K562 (cell line): ENCODE results near the gene KIF3A. TPM values are rescaled to one million over a fixed set of nuclear protein-coding genes. Genes with fewer than 3 reads are reported as not detected.

ENCODE experiments used
- ATAC-seq: fragments of 200-7000 bp; cut with Tn5 transposase; 3 replicates; pipeline ENCODE4 v1.9.1; 2020; ENCODE audit warnings: moderate library complexity
- BruUV-seq: library from RNA; stranded (reverse); fragments of 400-500 nt; replicated peaks from 2 replicates; lab custom pipeline; 2021; lab: Mats Ljungman, UMichigan
- CTCF ChIA-PET: fragments of 300-600 bp; formaldehyde crosslinking; extraction: SDS; loops from one replicate; lab custom pipeline; 2021; ENCODE audit warnings: low intra/inter-chr PET ratio; lab: Yijun Ruan, JAX
- POLR2A ChIA-PET: fragments of 300-600, 350-650 bp; sonication (Branson Sonifier 250); formaldehyde crosslinking; extraction: SDS; loops from one replicate; lab custom pipeline; 2021; ENCODE audit warnings: antibody characterized with exemption, inconsistent platforms; lab: Yijun Ruan, JAX
- DNase-seq, 4 experiments: peaks; one replicate each; pipeline versions ENCODE4 v3.0.0 to v3.0.0-alpha.2; 2011 to 2018; ENCODE audit warnings: low spot score in 3 of 4, mixed read lengths in 3 of 4; ENCODE audit errors: extremely low read depth in 1 of 4
- FAIRE-seq: peaks from 2 replicates; lab custom pipeline; 2011; peaks lifted over from hg19 to GRCh38; lab: Jason Lieb, UNC
- H2AFZ ChIP-seq: 2 replicates; pipeline ENCODE4 v1.6.0; 2011; ENCODE audit warnings: low read depth, low read length, control low read depth, inconsistent platforms
- H3K27ac ChIP-seq: fragments of 200-600 bp; 3 replicates; pipeline ENCODE4 v1.8.0; 2011; ENCODE audit warnings: low read depth, mild to moderate bottlenecking, control low read depth, inconsistent platforms, low read length, moderate library complexity, mixed read lengths; ENCODE audit errors: extremely low read depth
- H3K27me3 ChIP-seq, 2 experiments: fragments of 300-600 bp in 1 of 2; 2 replicates in 1 of 2; 3 replicates in 1 of 2; pipeline versions ENCODE4 v1.6.0 to v1.8.0; 2011; ENCODE audit warnings: inconsistent platforms in 2 of 2, low read length in 2 of 2, mild to moderate bottlenecking in 1 of 2, mixed read lengths in 1 of 2, moderate library complexity in 1 of 2; ENCODE audit not compliant: control insufficient read depth in 2 of 2, insufficient read depth in 2 of 2
- H3K36me3 ChIP-seq: fragments of 300-600 bp; 3 replicates; pipeline ENCODE4 v1.8.0; 2011; ENCODE audit warnings: mild to moderate bottlenecking, low read length, inconsistent platforms; ENCODE audit not compliant: control insufficient read depth, insufficient read depth
- H3K4me1 ChIP-seq, 2 experiments: fragments of 200-600 bp in 1 of 2; replicated peaks in 1 of 2; 2 replicates in 1 of 2; 3 replicates in 1 of 2; pipeline versions ENCODE4 v1.5.1 to v1.8.0; 2011; ENCODE audit warnings: inconsistent platforms in 2 of 2, low read length in 2 of 2, mild to moderate bottlenecking in 1 of 2, mixed read lengths in 1 of 2, moderate library complexity in 1 of 2; ENCODE audit not compliant: control insufficient read depth in 2 of 2, insufficient read depth in 2 of 2
- H3K4me2 ChIP-seq: 2 replicates; pipeline ENCODE4 v1.6.1; 2011; ENCODE audit warnings: low read length, control low read depth, inconsistent platforms, mixed read lengths; ENCODE audit not compliant: insufficient read depth
- H3K4me3 ChIP-seq: fragments of 200-600 bp; sonication (generic), shearing (Covaris generic); 2 replicates; pipeline ENCODE4 v1.5.1; 2016; ENCODE audit warnings: control low read depth, inconsistent platforms
- H3K79me2 ChIP-seq: fragments of 200-600 bp; 3 replicates; pipeline ENCODE4 v1.8.0; 2011; ENCODE audit warnings: low read length, inconsistent platforms; ENCODE audit not compliant: control insufficient read depth, insufficient read depth
- H3K9ac ChIP-seq, 2 experiments: 2 replicates each; pipeline versions ENCODE4 v1.6.0 to v1.6.1; 2011; ENCODE audit warnings: low read depth in 2 of 2, low read length in 2 of 2, control low read depth in 1 of 2, inconsistent platforms in 1 of 2, mild to moderate bottlenecking in 1 of 2, mixed read lengths in 1 of 2; ENCODE audit not compliant: insufficient read depth in 1 of 2
- H3K9me1 ChIP-seq: one replicate; pipeline ENCODE4 v1.6.0; 2011; ENCODE audit warnings: inconsistent platforms, mild to moderate bottlenecking, low read length, moderate library complexity; ENCODE audit not compliant: control insufficient read depth, insufficient read depth
- H3K9me3 ChIP-seq: replicated peaks from 2 replicates; pipeline ENCODE4 v1.5.1; 2011; ENCODE audit warnings: low read depth, low read length, inconsistent platforms; ENCODE audit not compliant: control insufficient read depth, insufficient read depth
- H4K20me1 ChIP-seq: replicated peaks from 2 replicates; pipeline ENCODE4 v1.6.1; 2011; ENCODE audit warnings: low read length, inconsistent platforms, mixed read lengths; ENCODE audit not compliant: control insufficient read depth, insufficient read depth
- BRD9 ChIP-seq: fragments of 450-650 bp; IDR thresholded peaks from 2 replicates; pipeline ENCODE4 v1.6.1; 2018; ENCODE audit warnings: low read depth; ENCODE audit not compliant: partially characterized antibody
- GABPA ChIP-seq: fragments of 200-800 bp; sonication (Bioruptor generic); conservative IDR thresholded peaks from 2 replicates; pipeline ENCODE4 v1.6.1; 2016; ENCODE audit warnings: low read depth, missing genetic modification characterization, missing compliant biosample characterization
- GMEB1 ChIP-seq: fragments of 250-450 bp; sonication (Bioruptor Pico); IDR thresholded peaks from 2 replicates; pipeline ENCODE4 v1.4.0; 2020; ENCODE audit warnings: mild to moderate bottlenecking
- NR1H2 ChIP-seq: sonication (generic); formaldehyde crosslinking; IDR thresholded peaks from 2 replicates; pipeline ENCODE4 v1.4.0; 2020; ENCODE audit warnings: mild to moderate bottlenecking, missing genetic modification reagents
- NR2C2 ChIP-seq, 2 experiments: fragments of 200-800 bp in 1 of 2; sonication (Bioruptor generic) in 1 of 2; sonication (generic) in 1 of 2; formaldehyde crosslinking in 1 of 2; IDR thresholded peaks; 2 replicates each; pipeline versions ENCODE4 v1.6.1 to v1.8.0; 2016 to 2022; ENCODE audit warnings: mild to moderate bottlenecking in 1 of 2, missing compliant biosample characterization in 1 of 2, missing genetic modification characterization in 1 of 2, missing genetic modification reagents in 1 of 2
- XRCC5 ChIP-seq: fragments of 200-400 bp; formaldehyde crosslinking; IDR thresholded peaks from 2 replicates; pipeline ENCODE4 v1.6.1; 2017; ENCODE audit warnings: low read depth, mild to moderate bottlenecking, low read length
- ZFP1 ChIP-seq: fragments of 450-650 bp; formaldehyde crosslinking; IDR thresholded peaks from 2 replicates; pipeline ENCODE4 v1.4.0; 2020; ENCODE audit warnings: mild to moderate bottlenecking, mixed read lengths
- WGBS: fragments of 100-300 bp; shearing (Covaris generic); methylation state at CpG from one replicate; pipeline ENCODE4 v1.1.6; 2016; ENCODE audit warnings: low coverage, mixed read lengths; ENCODE audit not compliant: insufficient coverage; ENCODE audit errors: missing lambda C conversion rate; 5-methylcytosine and 5-hydroxymethylcytosine counted together
- in situ Hi-C: fragments of 300-500 bp; cut with MboI; formaldehyde crosslinking; loops from 4 replicates; pipeline ENCODE4 v1.15.0; 2018; ENCODE audit warnings: inconsistent platforms, mixed read lengths
- intact Hi-C: fragments of 100-400 bp; cut with micrococcal nuclease; formaldehyde crosslinking; loops from 2 replicates; pipeline ENCODE4 v1.14.2; 2022
- polyA plus RNA-seq, 8 experiments: library from polyadenylated mRNA; depleted of rRNA in 4 of 8; stranded (reverse) in 5 of 8; unstranded in 3 of 8; fragments of >200 nt; fragmentation: Nextera tagmentation in 2 of 8; fragmentation: Illumina TruSeq in 1 of 8; extraction: Ambion mirVana in 2 of 8; extraction: Trizol in 1 of 8; gene quantifications; 2 replicates each; pipeline versions ENCODE4 v1.2.1 to v1.2.3, GENCODE V29; 2011 to 2014; ENCODE audit warnings: inconsistent platforms in 1 of 8, missing spikeins in 1 of 8
- total RNA-seq, 7 experiments: library from RNA; depleted of rRNA in 6 of 7; stranded (reverse); fragments of >200 nt in 6 of 7; fragmentation: Illumina TruSeq in 2 of 7; extraction: Trizol in 2 of 7; gene quantifications; 2 replicates each; pipeline versions ENCODE4 v1.2.1 to v1.2.3, GENCODE V29; 2011 to 2021; ENCODE audit warnings: low replicate concordance in 1 of 7

KIF3A gene
- total and polyA plus RNA-seq, 9 of the 15 experiments (the other 6 are each of a cell fraction or from before 2014, with no cell fraction given), result 1.5 to 7.8 (median 6.0) TPM

GRCh38 chr5:132773601-132774355 is 36.4 kb upstream of the KIF3A start (continued):
- TF ChIP-seq GABPA (peak; percentile 28; the same call in 1 of the 2 replicates), BRD9 (no peak), NR1H2 (CRISPR knock-in tag) (no peak), XRCC5 (no peak), ZFP1 (CRISPR knock-in tag) (no peak)

GRCh38 chr5:132773114-132773513 is 35.8 kb upstream of the KIF3A start:
- H3K9ac ChIP-seq, result peak overlapping the region in 1 of 2 experiments; percentile 90; a peak in 2 of 4 replicates
- intact Hi-C loops, result no loop called here
- ChIA-PET POLR2A (interaction anchor here (0.6 to 1.7 kb wide), 9 partner anchors 8 to 48 kb away, joined by 3 to 5 read pairs (median 3); no protein-coding TSS in a partner anchor), CTCF (no interaction called here)
- WGBS, result 67% methylated on average over 5 of the region's 5 CpGs
- peaks cover 39 to 52% of the 10 kb centered on the region in 2 experiments for H3K4me1 ChIP-seq
- TF ChIP-seq NR2C2 (CRISPR knock-in tag; IDR thresholded peaks at IDR 0.05) (0 out of 2 replicates have a peak, but pooled peaks have one; percentile 49), NR2C2 (tag; IDR thresholded peaks at IDR 0.05) (no peak), GMEB1 (CRISPR knock-in tag) (no peak)
- H3K4me2 ChIP-seq, result peak overlapping the region; percentile 88; the same call in 1 of the 2 replicates
- DNase-seq, result no peak
- H3K9me3 ChIP-seq, result no peaks in the 10 kb centered on the region
- no peak for ATAC-seq
- no peak for FAIRE-seq
- no peaks in the 10 kb centered on the region for H3K27me3 ChIP-seq
- no peak overlapping the region for H2AFZ ChIP-seq
- H3K36me3 ChIP-seq, result peaks cover 48% of the 10 kb centered on the region; the same call in 2 of the 3 replicates
- in situ Hi-C loops, result no loop called here
- H4K20me1 ChIP-seq, result peaks cover 14% of the 10 kb centered on the region
- no peak overlapping the region for H3K27ac ChIP-seq
- H3K9me1 ChIP-seq, result no peaks in the 10 kb centered on the region
- BruUV-seq, result no TSS peak
- H3K79me2 ChIP-seq, result peaks cover 97% of the 10 kb centered on the region
- no peak overlapping the region for H3K4me3 ChIP-seq
